Osteocyte (in vitro differentiated cells): ENCODE results near the gene PDE11A. TPM values are rescaled to one million over a fixed set of nuclear protein-coding genes. Genes with fewer than 3 reads are reported as not detected.

Source experiments
- DNase-seq: peaks from one replicate; pipeline ENCODE4 v3.0.0; 2021; ENCODE audit warnings: mixed read lengths; ENCODE audit not compliant: unreplicated experiment; ENCODE audit errors: extremely low spot score
- H3K27ac Mint-ChIP-seq: one replicate; pipeline ENCODE4 v1.8.0; 2021; ENCODE audit warnings: mild to moderate bottlenecking, mixed read lengths; ENCODE audit not compliant: unreplicated experiment
- H3K27me3 Mint-ChIP-seq: one replicate; pipeline ENCODE4 v1.8.0; 2021; ENCODE audit warnings: mixed read lengths; ENCODE audit not compliant: unreplicated experiment
- H3K36me3 Mint-ChIP-seq: one replicate; pipeline ENCODE4 v1.8.0; 2021; ENCODE audit warnings: mixed read lengths; ENCODE audit not compliant: unreplicated experiment
- H3K4me1 Mint-ChIP-seq: one replicate; pipeline ENCODE4 v1.8.0; 2021; ENCODE audit warnings: mixed read lengths; ENCODE audit not compliant: unreplicated experiment
- H3K4me3 Mint-ChIP-seq: one replicate; pipeline ENCODE4 v1.8.0; 2021; ENCODE audit warnings: mild to moderate bottlenecking, moderate library complexity, mixed read lengths; ENCODE audit not compliant: unreplicated experiment
- H3K9me3 Mint-ChIP-seq: one replicate; pipeline ENCODE4 v1.8.0; 2021; ENCODE audit warnings: mixed read lengths; ENCODE audit not compliant: unreplicated experiment
- total RNA-seq: library from RNA; stranded (reverse); gene quantifications from 2 replicates; pipeline ENCODE4 v1.2.1, GENCODE V29; 2021
- TF ChIP-seq, protein P1 (sequence below): fragments of 200-600 bp; sonication (generic); IDR thresholded peaks from 2 replicates; pipeline ENCODE4 v1.5.0; 2021; ENCODE audit warnings: antibody characterized with exemption, mild to moderate bottlenecking, moderate library complexity

Gene PDE11A
- total RNA-seq, 1 donor from 2014 or later = 0.05 TPM

DNA sequence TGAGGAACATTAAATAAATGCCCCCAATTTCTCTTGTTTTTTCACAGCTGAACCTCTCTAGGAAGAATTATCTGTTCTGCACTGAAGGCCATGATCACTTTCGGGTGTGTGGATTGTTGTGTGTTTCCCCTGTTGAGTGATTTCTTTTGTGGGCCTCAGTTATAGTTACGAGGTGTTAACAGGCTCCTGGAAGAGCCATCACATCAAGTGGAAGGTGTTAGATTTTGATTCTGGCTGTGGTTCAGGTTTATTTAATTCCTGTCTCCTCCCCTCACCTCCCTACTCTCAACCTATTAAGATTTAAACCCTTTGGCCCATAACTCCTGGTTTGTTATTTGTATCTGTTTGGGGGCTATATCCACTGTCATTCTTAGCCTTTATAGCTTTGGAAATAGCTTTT, 497.2 kb downstream of the PDE11A start:
- Mint-ChIP-seq H3K4me3 (no peak overlapping the region), H3K4me1 (no peaks in the 10 kb centered on the region), H3K9me3 (no peaks in the 10 kb centered on the region), H3K27ac (no peak overlapping the region), H3K36me3 (no peaks in the 10 kb centered on the region), H3K27me3 (peaks cover 9% of the 10 kb centered on the region)
- DNase-seq = no peak
- TF ChIP-seq, protein P1, sequence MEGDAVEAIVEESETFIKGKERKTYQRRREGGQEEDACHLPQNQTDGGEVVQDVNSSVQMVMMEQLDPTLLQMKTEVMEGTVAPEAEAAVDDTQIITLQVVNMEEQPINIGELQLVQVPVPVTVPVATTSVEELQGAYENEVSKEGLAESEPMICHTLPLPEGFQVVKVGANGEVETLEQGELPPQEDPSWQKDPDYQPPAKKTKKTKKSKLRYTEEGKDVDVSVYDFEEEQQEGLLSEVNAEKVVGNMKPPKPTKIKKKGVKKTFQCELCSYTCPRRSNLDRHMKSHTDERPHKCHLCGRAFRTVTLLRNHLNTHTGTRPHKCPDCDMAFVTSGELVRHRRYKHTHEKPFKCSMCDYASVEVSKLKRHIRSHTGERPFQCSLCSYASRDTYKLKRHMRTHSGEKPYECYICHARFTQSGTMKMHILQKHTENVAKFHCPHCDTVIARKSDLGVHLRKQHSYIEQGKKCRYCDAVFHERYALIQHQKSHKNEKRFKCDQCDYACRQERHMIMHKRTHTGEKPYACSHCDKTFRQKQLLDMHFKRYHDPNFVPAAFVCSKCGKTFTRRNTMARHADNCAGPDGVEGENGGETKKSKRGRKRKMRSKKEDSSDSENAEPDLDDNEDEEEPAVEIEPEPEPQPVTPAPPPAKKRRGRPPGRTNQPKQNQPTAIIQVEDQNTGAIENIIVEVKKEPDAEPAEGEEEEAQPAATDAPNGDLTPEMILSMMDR = no peak

DNA sequence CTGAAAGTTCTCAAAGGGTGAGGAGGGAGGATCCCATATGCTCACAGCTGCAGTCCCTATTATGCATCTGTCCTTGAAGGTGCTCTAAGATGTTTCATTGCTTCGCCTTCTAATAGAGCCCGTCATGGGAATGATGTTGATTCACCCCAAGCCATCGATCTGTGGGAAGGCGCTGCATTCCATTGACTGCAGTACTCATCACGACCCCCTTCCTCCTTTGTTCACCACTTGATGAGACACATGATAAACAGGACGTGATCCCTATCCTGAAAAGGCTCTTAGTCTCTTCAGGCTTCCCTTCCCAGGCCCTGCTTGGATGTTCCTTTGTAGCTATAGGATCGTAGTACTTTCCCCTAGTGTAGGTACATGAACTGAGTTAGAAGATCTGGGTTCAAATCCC, 498.2 kb downstream of the PDE11A start:
- peak; percentile 36 for DNase-seq
- Mint-ChIP-seq H3K9me3 (no peaks in the 10 kb centered on the region), H3K4me1 (no peaks in the 10 kb centered on the region), H3K27me3 (peaks cover 9% of the 10 kb centered on the region), H3K4me3 (no peak overlapping the region), H3K36me3 (no peaks in the 10 kb centered on the region), H3K27ac (no peak overlapping the region)
- TF ChIP-seq, protein P1 = no peak

Other genes with a start within 250 kb of the PDE11A start
- gene RBM45, start 39.7 kb upstream of the PDE11A start, total RNA-seq = 12.9 and 13.0 TPM in 2 replicates
- gene OSBPL6, start 121.7 kb upstream of the PDE11A start, total RNA-seq = 3.7 and 3.9 TPM in 2 replicates